ENCODE results near the gene SRF. TPM values are rescaled to one million over a fixed set of nuclear protein-coding genes. Genes with fewer than 3 reads are reported as not detected.

SRF gene
- total RNA-seq, 1 donor = 43.6 TPM

DNA sequence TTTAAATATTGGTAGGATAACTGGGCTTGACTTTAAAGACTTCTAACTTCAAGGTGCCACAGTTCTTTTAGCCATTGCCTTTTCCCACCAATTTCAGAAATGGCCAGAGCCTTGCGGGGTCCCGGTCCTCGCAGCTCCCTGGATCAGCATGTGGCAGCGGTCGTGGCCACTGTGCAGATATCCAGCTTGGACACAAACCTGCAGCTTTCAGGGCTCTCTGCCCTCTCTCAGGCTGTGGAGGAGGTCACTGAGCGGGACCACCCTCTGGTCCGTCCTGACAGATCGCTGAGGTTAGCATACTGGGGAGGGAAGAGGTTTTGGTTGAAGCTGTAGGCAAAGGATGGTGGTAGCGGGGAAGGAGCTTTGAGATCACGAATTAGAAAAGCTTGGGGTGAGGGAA is 17.4 kb downstream of the SRF start:
- H3K4me3 ChIP-seq (ENCODE audit: low read depth, low read length) = no peak overlapping the region
- DNase-seq (ENCODE audit: low read depth) = no peak
- TF ChIP-seq, protein P1, sequence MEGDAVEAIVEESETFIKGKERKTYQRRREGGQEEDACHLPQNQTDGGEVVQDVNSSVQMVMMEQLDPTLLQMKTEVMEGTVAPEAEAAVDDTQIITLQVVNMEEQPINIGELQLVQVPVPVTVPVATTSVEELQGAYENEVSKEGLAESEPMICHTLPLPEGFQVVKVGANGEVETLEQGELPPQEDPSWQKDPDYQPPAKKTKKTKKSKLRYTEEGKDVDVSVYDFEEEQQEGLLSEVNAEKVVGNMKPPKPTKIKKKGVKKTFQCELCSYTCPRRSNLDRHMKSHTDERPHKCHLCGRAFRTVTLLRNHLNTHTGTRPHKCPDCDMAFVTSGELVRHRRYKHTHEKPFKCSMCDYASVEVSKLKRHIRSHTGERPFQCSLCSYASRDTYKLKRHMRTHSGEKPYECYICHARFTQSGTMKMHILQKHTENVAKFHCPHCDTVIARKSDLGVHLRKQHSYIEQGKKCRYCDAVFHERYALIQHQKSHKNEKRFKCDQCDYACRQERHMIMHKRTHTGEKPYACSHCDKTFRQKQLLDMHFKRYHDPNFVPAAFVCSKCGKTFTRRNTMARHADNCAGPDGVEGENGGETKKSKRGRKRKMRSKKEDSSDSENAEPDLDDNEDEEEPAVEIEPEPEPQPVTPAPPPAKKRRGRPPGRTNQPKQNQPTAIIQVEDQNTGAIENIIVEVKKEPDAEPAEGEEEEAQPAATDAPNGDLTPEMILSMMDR (IDR thresholded peaks at IDR 0.05; ENCODE audit: insufficient read depth, low read depth, low read length) = no peak

DNA sequence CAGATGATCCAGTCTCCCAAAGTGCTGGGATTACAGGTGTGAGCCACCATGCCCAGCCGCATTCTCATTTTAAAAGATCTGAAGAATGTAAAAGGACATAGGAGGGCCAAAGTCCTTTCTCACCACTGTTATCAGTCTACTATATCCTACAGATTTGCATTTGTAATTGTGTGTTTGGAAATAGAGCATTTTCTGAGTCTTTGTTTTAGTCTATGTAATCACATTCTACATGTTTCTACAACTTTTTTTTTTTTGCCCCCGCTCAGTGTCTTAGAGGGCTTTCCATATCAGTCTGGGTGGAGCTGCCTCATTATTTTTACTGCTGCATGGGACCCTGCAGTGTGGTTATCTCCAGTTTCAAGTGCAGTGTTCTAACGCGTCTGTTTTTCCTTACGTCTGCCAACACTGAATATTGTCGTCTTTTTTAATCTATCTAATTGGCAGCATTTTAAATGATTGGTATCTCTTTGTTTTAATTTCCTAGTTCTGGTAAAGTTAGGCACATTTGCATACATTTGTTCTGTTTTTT is 18.8 kb downstream of the SRF start:
- DNase-seq (ENCODE audit: low read depth) = no peak
- H3K4me3 ChIP-seq (ENCODE audit: low read depth, low read length) = no peak overlapping the region
- TF ChIP-seq, protein P1 (IDR thresholded peaks at IDR 0.05; ENCODE audit: insufficient read depth, low read depth, low read length) = no peak

DNA sequence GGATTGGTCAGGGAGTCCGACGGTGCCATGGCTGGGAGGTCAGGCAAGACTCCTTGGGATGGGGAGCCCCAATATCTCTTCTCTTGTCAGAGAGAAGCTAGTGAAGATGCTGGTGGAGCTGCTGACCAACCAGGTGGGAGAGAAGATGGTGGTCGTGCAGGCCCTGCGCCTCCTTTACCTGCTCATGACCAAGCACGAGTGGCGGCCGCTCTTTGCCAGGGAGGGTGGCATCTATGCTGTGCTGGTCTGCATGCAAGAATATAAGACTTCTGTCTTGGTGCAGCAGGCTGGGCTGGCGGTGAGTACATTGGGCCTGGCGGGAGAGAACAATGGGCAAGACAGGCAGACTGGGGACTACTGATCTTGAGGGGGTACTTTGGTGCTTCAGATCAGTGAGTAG is 21.8 kb downstream of the SRF start:
- no peak overlapping the region for H3K4me3 ChIP-seq (ENCODE audit: low read depth, low read length)
- TF ChIP-seq, protein P1 (IDR thresholded peaks at IDR 0.05; ENCODE audit: insufficient read depth, low read depth, low read length) = no peak
- no peak for DNase-seq (ENCODE audit: low read depth)

DNA sequence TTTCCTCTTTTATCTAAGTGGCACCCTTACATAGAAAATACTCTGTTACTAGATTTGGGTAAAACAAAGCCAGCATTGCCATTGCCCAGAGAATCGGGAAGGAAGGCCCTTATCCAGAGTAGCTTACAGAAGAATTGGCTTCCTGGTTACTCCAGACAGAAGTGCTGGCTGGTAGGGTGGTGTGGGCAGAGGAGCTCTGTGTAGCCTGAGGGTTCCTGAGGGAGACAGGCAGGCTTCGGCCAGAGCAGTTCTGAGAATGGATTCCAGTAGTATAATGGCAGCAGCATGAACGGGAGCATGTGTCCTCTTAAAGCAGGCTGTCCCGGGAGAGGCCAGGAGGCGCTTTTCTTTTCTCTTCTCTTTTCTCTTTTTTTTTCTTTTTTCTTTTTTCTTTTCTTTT is 22.9 kb downstream of the SRF start:
- no peak overlapping the region for H3K4me3 ChIP-seq (ENCODE audit: low read depth, low read length)
- no peak for DNase-seq (ENCODE audit: low read depth)
- TF ChIP-seq, protein P1 (IDR thresholded peaks at IDR 0.05; ENCODE audit: insufficient read depth, low read depth, low read length) = no peak

DNA sequence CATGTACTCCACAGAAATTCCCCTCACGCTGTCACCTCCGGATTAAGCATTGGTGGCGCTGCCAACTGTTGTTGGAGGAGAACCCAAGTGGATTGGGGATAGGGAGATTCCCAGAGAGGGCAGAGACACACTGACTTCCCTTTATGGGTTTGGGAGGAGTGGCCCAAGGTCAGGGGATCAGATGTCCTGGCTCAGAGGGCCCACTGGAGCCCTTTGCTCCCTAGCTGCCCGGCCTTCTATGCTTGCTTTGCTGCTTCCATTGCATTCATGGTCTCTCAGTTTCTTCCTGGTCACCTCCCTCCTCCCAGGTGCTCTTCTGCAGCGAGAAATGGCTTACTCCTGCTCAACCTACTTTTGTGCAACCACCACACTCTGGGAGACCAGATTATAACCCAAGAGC is 25.3 kb downstream of the SRF start:
- DNase-seq (ENCODE audit: low read depth) = no peak
- H3K4me3 ChIP-seq (ENCODE audit: low read depth, low read length) = no peak overlapping the region
- TF ChIP-seq, protein P1 (IDR thresholded peaks at IDR 0.05; ENCODE audit: insufficient read depth, low read depth, low read length) = no peak

DNA sequence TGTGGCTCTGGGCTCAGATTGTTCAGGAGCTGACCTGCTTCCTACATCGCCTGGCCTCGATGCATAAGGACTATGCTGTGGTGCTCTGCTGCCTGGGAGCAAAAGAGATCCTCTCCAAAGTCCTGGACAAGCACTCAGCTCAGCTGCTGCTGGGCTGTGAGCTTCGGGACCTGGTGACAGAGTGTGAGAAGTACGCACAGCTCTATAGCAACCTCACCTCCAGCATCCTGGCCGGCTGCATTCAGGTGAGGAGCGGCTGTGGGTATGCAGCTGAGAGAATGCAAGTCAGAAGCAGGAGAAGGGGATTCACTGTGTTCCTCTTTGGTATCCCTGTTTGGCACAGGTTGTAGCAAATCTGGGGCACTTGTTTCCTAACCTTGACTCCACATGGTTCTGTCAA is 28.8 kb downstream of the SRF start:
- TF ChIP-seq, protein P1 (IDR thresholded peaks at IDR 0.05; ENCODE audit: insufficient read depth, low read depth, low read length) = no peak
- DNase-seq (ENCODE audit: low read depth) = no peak

DNA sequence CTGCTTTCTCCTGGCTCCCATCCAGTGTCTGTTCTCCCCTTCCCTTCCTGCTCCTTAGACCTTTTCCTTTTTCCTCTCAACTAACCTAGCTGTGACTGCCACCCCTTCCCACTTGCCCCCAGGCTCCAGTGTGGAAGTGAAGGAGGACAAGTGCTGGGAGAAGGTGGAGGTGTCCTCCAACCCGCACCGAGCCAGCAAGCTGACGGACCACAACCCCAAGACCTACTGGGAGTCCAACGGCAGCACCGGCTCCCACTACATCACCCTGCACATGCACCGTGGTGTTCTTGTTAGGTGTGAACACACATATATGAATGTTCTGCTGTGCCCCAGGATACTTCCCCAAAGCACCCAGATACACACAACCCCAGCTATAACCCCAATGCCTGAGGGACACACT is 29.5 kb downstream of the SRF start:
- DNase-seq (ENCODE audit: low read depth) = no peak
- no peak overlapping the region for H3K4me3 ChIP-seq (ENCODE audit: low read depth, low read length)
- TF ChIP-seq, protein P1 (IDR thresholded peaks at IDR 0.05; ENCODE audit: insufficient read depth, low read depth, low read length) = no peak

More for the DNA sequence above, 28.8 kb downstream of the SRF start:
- H3K4me3 ChIP-seq (ENCODE audit: low read depth, low read length) = no peak overlapping the region

Data from fibroblast of villous mesenchyme (primary cell).